SK-N-MC (cell line): ENCODE results near the gene POU6F1.

ENCODE experiments used
- EZH2 ChIP-seq: fragments of 200-600 bp; sonication (generic); IDR thresholded peaks from one replicate; pipeline ENCODE4 v1.6.1; 2017; ENCODE audit warnings: antibody characterized with exemption
- POLR2AphosphoS5 ChIP-seq: IDR thresholded peaks from 2 replicates; pipeline ENCODE4 v1.6.1; 2012; ENCODE audit warnings: mild to moderate bottlenecking, low read depth, low read length, borderline replicate concordance

- TF ChIP-seq POLR2AphosphoS5 (no peak), EZH2 (no peak)
Measured at GRCh38 chr12:51218607-51219161, 822 bp upstream of the POU6F1 start.
